Muscle of leg (tissue), 11 donors: ENCODE measurements around the gene STX17. TPM values are rescaled to one million over a fixed set of nuclear protein-coding genes. Genes with fewer than 3 reads are reported as not detected.

Experiments used
- DNase-seq: peaks from one replicate; pipeline ENCODE4 v3.0.0; 2013
- H3K27ac ChIP-seq: one replicate; pipeline ENCODE4 v1.5.1; 2013; ENCODE audit warnings: mild to moderate bottlenecking, low read length, control low read depth
- H3K27me3 ChIP-seq: one replicate; pipeline ENCODE4 v1.6.1; 2013; ENCODE audit warnings: low read length; ENCODE audit not compliant: control insufficient read depth, insufficient read depth
- H3K36me3 ChIP-seq: one replicate; pipeline ENCODE4 v1.6.1; 2013; ENCODE audit warnings: low read length; ENCODE audit not compliant: control insufficient read depth, insufficient read depth
- H3K4me1 ChIP-seq: one replicate; pipeline ENCODE4 v1.6.1; 2013; ENCODE audit warnings: low read length; ENCODE audit not compliant: control insufficient read depth, insufficient read depth
- H3K4me3 ChIP-seq: one replicate; pipeline ENCODE4 v1.5.1; 2013; ENCODE audit warnings: low read length, control low read depth
- H3K9me3 ChIP-seq: replicated peaks from 2 replicates; pipeline ENCODE4 v1.6.1; 2013; ENCODE audit warnings: low read depth, low read length; ENCODE audit not compliant: control insufficient read depth
- WGBS: methylation state at CpG from one replicate; pipeline ENCODE4 v1.1.5; 2013; ENCODE audit warnings: missing lambda C conversion rate; ENCODE audit not compliant: insufficient coverage; 5-methylcytosine and 5-hydroxymethylcytosine counted together
- polyA plus RNA-seq, 8 donors: library from polyadenylated mRNA; unstranded; fragments of 120-200 nt; gene quantifications; one replicate each; pipeline versions ENCODE4 v1.2.1 to v1.2.3, GENCODE V29; 2013; ENCODE audit warnings: inconsistent platforms in 1 of 8, low replicate concordance in 1 of 8; ENCODE audit not compliant: insufficient read length in 8 of 8, insufficient read depth in 1 of 8
- total RNA-seq: library from RNA; stranded (reverse); fragments of 120-200 nt; gene quantifications from one replicate; pipeline ENCODE4 v1.2.4, GENCODE V29; 2013

STX17 gene
- total and polyA plus RNA-seq, 9 donors, result 10.8 to 15.5 (median 13.0) TPM

GRCh38 chr9:99868845-99869244 is 37.6 kb upstream of the STX17 start:
- H3K27ac ChIP-seq, result no peak overlapping the region
- no peaks in the 10 kb centered on the region for H3K4me1 ChIP-seq
- no peaks in the 10 kb centered on the region for H3K27me3 ChIP-seq
- no peak overlapping the region for H3K4me3 ChIP-seq
- no peak for DNase-seq
- no peaks in the 10 kb centered on the region for H3K36me3 ChIP-seq
- WGBS, result 80% methylated on average over 1 of the region's 2 CpGs
- no peaks in the 10 kb centered on the region for H3K9me3 ChIP-seq

- Histone ChIP-seq H3K4me3 (no peak overlapping the region), H3K27me3 (no peaks in the 10 kb centered on the region), H3K9me3 (no peaks in the 10 kb centered on the region), H3K36me3 (no peaks in the 10 kb centered on the region), H3K4me1 (no peaks in the 10 kb centered on the region), H3K27ac (no peak overlapping the region)
- WGBS, result 76% methylated on average over 5 of the region's 5 CpGs
- DNase-seq, result no peak
Measured at GRCh38 chr9:99870126-99870525, 36.3 kb upstream of the STX17 start.

- Histone ChIP-seq H3K27me3 (no peaks in the 10 kb centered on the region), H3K9me3 (no peaks in the 10 kb centered on the region), H3K27ac (no peak overlapping the region), H3K4me3 (no peak overlapping the region), H3K36me3 (no peaks in the 10 kb centered on the region), H3K4me1 (no peaks in the 10 kb centered on the region)
- no peak for DNase-seq
- 67% methylated on average over 1 of the region's 3 CpGs for WGBS
Measured at GRCh38 chr9:99873531-99873930, 32.9 kb upstream of the STX17 start.

GRCh38 chr9:99873943-99874584 is 32.4 kb upstream of the STX17 start:
- no CpG with 5 or more reads among the region's 4 CpGs for WGBS
- H3K36me3 ChIP-seq, result no peaks in the 10 kb centered on the region
- no peak for DNase-seq
- no peak overlapping the region for H3K4me3 ChIP-seq
- H3K4me1 ChIP-seq, result no peaks in the 10 kb centered on the region
- no peak overlapping the region for H3K27ac ChIP-seq
- H3K9me3 ChIP-seq, result no peaks in the 10 kb centered on the region
- no peaks in the 10 kb centered on the region for H3K27me3 ChIP-seq

- Histone ChIP-seq H3K27ac (no peak overlapping the region), H3K4me1 (no peaks in the 10 kb centered on the region), H3K4me3 (no peak overlapping the region), H3K27me3 (no peaks in the 10 kb centered on the region), H3K9me3 (no peaks in the 10 kb centered on the region), H3K36me3 (no peaks in the 10 kb centered on the region)
- DNase-seq, result no peak
- WGBS, result no CpG with 5 or more reads among the region's 2 CpGs
Measured at GRCh38 chr9:99876190-99876589, 30.3 kb upstream of the STX17 start.

GRCh38 chr9:99878651-99879050 is 27.8 kb upstream of the STX17 start:
- Histone ChIP-seq H3K4me1 (no peaks in the 10 kb centered on the region), H3K4me3 (no peak overlapping the region), H3K36me3 (no peaks in the 10 kb centered on the region), H3K27me3 (no peaks in the 10 kb centered on the region), H3K27ac (no peak overlapping the region), H3K9me3 (no peaks in the 10 kb centered on the region)
- DNase-seq, result no peak
- WGBS, result no CpG with 5 or more reads among the region's 2 CpGs

GRCh38 chr9:99881769-99882168 is 24.7 kb upstream of the STX17 start:
- no peaks in the 10 kb centered on the region for H3K36me3 ChIP-seq
- DNase-seq, result no peak
- H3K27me3 ChIP-seq, result no peaks in the 10 kb centered on the region
- no peak overlapping the region for H3K4me3 ChIP-seq
- H3K27ac ChIP-seq, result no peak overlapping the region
- no peaks in the 10 kb centered on the region for H3K4me1 ChIP-seq
- no peaks in the 10 kb centered on the region for H3K9me3 ChIP-seq

- Histone ChIP-seq H3K4me3 (no peak overlapping the region), H3K9me3 (no peaks in the 10 kb centered on the region), H3K27ac (no peak overlapping the region), H3K27me3 (peaks cover 3% of the 10 kb centered on the region), H3K4me1 (no peaks in the 10 kb centered on the region), H3K36me3 (no peaks in the 10 kb centered on the region)
- DNase-seq, result no peak
- WGBS, result no CpG with 5 or more reads among the region's 1 CpG
Measured at GRCh38 chr9:99885747-99886146, 20.7 kb upstream of the STX17 start.

GRCh38 chr9:99889120-99889519 is 17.3 kb upstream of the STX17 start:
- H3K4me1 ChIP-seq, result no peaks in the 10 kb centered on the region
- no CpG with 5 or more reads among the region's 1 CpG for WGBS
- no peak overlapping the region for H3K4me3 ChIP-seq
- no peaks in the 10 kb centered on the region for H3K36me3 ChIP-seq
- peaks cover 3% of the 10 kb centered on the region for H3K27me3 ChIP-seq
- no peaks in the 10 kb centered on the region for H3K9me3 ChIP-seq
- no peak overlapping the region for H3K27ac ChIP-seq
- no peak for DNase-seq

GRCh38 chr9:99894826-99895225 is 11.6 kb upstream of the STX17 start:
- Histone ChIP-seq H3K4me3 (no peak overlapping the region), H3K27ac (no peak overlapping the region), H3K9me3 (no peaks in the 10 kb centered on the region), H3K4me1 (no peaks in the 10 kb centered on the region), H3K36me3 (no peaks in the 10 kb centered on the region), H3K27me3 (no peaks in the 10 kb centered on the region)
- WGBS, result no CpG with 5 or more reads among the region's 2 CpGs
- DNase-seq, result no peak

- DNase-seq, result no peak
- H3K27ac ChIP-seq, result no peak overlapping the region
- H3K4me1 ChIP-seq, result no peaks in the 10 kb centered on the region
- H3K36me3 ChIP-seq, result no peaks in the 10 kb centered on the region
- peaks cover 2% of the 10 kb centered on the region for H3K27me3 ChIP-seq
- H3K9me3 ChIP-seq, result no peaks in the 10 kb centered on the region
- 93% methylated on average over 1 of the region's 6 CpGs for WGBS
- no peak overlapping the region for H3K4me3 ChIP-seq
Measured at GRCh38 chr9:99895510-99895909, 10.9 kb upstream of the STX17 start.
